Measurements from ENCODE around the gene INPP4A.

DNA sequence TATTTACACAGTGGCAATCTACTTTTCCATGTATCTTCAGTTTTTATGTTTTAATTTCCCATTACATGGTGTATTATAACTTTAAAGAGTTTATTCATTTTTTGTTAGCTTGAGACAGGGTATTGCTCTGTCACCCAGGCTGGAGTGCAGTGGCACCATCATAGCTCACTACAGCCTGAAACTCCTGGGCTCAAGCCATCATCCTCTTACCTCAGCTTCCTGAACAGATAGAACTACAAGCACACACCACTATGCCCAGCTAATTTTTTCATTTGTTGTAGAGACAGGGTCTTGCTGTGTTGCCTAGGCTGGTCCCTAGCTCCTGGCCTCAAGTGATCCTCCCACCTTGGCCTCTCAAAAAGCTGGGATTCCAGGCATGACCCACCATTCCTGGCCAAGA, 96.8 kb downstream of the INPP4A start:
- TF ChIP-seq, protein P1, sequence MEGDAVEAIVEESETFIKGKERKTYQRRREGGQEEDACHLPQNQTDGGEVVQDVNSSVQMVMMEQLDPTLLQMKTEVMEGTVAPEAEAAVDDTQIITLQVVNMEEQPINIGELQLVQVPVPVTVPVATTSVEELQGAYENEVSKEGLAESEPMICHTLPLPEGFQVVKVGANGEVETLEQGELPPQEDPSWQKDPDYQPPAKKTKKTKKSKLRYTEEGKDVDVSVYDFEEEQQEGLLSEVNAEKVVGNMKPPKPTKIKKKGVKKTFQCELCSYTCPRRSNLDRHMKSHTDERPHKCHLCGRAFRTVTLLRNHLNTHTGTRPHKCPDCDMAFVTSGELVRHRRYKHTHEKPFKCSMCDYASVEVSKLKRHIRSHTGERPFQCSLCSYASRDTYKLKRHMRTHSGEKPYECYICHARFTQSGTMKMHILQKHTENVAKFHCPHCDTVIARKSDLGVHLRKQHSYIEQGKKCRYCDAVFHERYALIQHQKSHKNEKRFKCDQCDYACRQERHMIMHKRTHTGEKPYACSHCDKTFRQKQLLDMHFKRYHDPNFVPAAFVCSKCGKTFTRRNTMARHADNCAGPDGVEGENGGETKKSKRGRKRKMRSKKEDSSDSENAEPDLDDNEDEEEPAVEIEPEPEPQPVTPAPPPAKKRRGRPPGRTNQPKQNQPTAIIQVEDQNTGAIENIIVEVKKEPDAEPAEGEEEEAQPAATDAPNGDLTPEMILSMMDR (IDR thresholded peaks at IDR 0.05) = no peak
- no peak for TF ChIP-seq EP300 (IDR thresholded peaks at IDR 0.05)
